ENCODE measurements around the gene TXNL4B. TPM values are rescaled to one million over a fixed set of nuclear protein-coding genes. Genes with fewer than 3 reads are reported as not detected.

Gene TXNL4B
- total RNA-seq, 3 donors from 2014 or later: 39.3 to 45.8 (median 39.4) TPM

GRCh38 chr16:72044296-72044695, 49.1 kb downstream of the TXNL4B start:
- no peak overlapping the region for H3K4me3 Mint-ChIP-seq
- peaks cover 6% of the 10 kb centered on the region for H3K9me3 Mint-ChIP-seq
- DNase-seq (no peak), ATAC-seq (no peak)
- no peaks in the 10 kb centered on the region for H3K27me3 Mint-ChIP-seq (ENCODE audit: low read depth)
- no peaks in the 10 kb centered on the region for H3K4me1 Mint-ChIP-seq (ENCODE audit: low read depth)
- peaks cover 15% of the 10 kb centered on the region for H3K36me3 Mint-ChIP-seq (ENCODE audit: insufficient read depth)

- Mint-ChIP-seq H3K4me1 (ENCODE audit: low read depth) (no peaks in the 10 kb centered on the region), H3K36me3 (ENCODE audit: insufficient read depth) (peaks cover 15% of the 10 kb centered on the region), H3K4me3 (no peak overlapping the region), H3K9me3 (no peaks in the 10 kb centered on the region), H3K27me3 (ENCODE audit: low read depth) (no peaks in the 10 kb centered on the region)
- no peak for DNase-seq
- ATAC-seq: no peak
These were observed 49.9 kb downstream of the TXNL4B start for GRCh38 chr16:72043539-72043938.

- DNase-seq (no peak), ATAC-seq (no peak)
- Mint-ChIP-seq H3K27me3 (ENCODE audit: low read depth) (no peaks in the 10 kb centered on the region), H3K36me3 (ENCODE audit: insufficient read depth) (peaks cover 15% of the 10 kb centered on the region), H3K4me3 (no peak overlapping the region), H3K4me1 (ENCODE audit: low read depth) (no peaks in the 10 kb centered on the region), H3K9me3 (no peaks in the 10 kb centered on the region)
These were observed 50.4 kb downstream of the TXNL4B start for GRCh38 chr16:72043058-72043457.

GRCh38 chr16:72042157-72042660, 51.2 kb downstream of the TXNL4B start:
- ATAC-seq: no peak
- Mint-ChIP-seq H3K27me3 (ENCODE audit: low read depth) (no peaks in the 10 kb centered on the region), H3K9me3 (no peaks in the 10 kb centered on the region), H3K4me1 (ENCODE audit: low read depth) (no peaks in the 10 kb centered on the region), H3K36me3 (ENCODE audit: insufficient read depth) (peaks cover 15% of the 10 kb centered on the region), H3K4me3 (no peak overlapping the region)
- no peak for DNase-seq

GRCh38 chr16:72036098-72036497, 57.3 kb downstream of the TXNL4B start:
- no peak for DNase-seq
- Mint-ChIP-seq H3K4me3 (no peak overlapping the region), H3K9me3 (no peaks in the 10 kb centered on the region), H3K36me3 (ENCODE audit: insufficient read depth) (peaks cover 2% of the 10 kb centered on the region), H3K27me3 (ENCODE audit: low read depth) (no peaks in the 10 kb centered on the region), H3K4me1 (ENCODE audit: low read depth) (no peaks in the 10 kb centered on the region)
- no peak for ATAC-seq

Other genes with a start within 250 kb of the TXNL4B start
- gene ATXN1L, start 247.6 kb downstream of the TXNL4B start, total RNA-seq: 10 to 100 TPM; 15.3 to 17.3 (median 15.5) TPM
- 1 to 10 TPM; 3.4 to 6.5 (median 4.1) TPM for gene ZNF821, start 209.4 kb downstream of the TXNL4B start, total RNA-seq
- gene IST1, start 198.1 kb downstream of the TXNL4B start, total RNA-seq: 100 to 1,000 TPM; 149 to 176 (median 158) TPM
- not detected for gene PKD1L3, start 93.2 kb downstream of the TXNL4B start, total RNA-seq
- gene DHODH, start 84.9 kb downstream of the TXNL4B start, total RNA-seq: 10 to 100 TPM; 33.4 to 39.0 (median 35.8) TPM
- 10 to 100 TPM in 2 of 3 donors, 1 to 10 TPM in 1; 8.2 to 11.8 (median 11.4) TPM for gene HP, start 39.1 kb downstream of the TXNL4B start, total RNA-seq
- gene HPR, start 30.4 kb downstream of the TXNL4B start, total RNA-seq: not detected
- 100 to 1,000 TPM; 111 to 128 (median 118) TPM for gene DHX38, start 227 bp upstream of the TXNL4B start, total RNA-seq
- gene PMFBP1, start 78.5 kb upstream of the TXNL4B start, total RNA-seq: under 1 TPM in 2 of 3 donors, not detected in 1; 0.11 to 0.38 TPM

Measured in activated T-cell treated with anti-CD3 and anti-CD28 coated beads, Interleukin-2, amount 50 U/mL, for 4 hours (primary cell).